HG03521 (cell line): ENCODE results near the gene TMEM185B.
"Not testable (repeated sequence)": the region's sequence is repeated elsewhere in the genome, so short reads cannot be mapped to it uniquely, and the experiment has no call there.

Experiments
- ATAC-seq: cut with Tn5 transposase; IDR thresholded peaks from one replicate; pipeline ENCODE4 v1.9.1; 2021; ENCODE audit warnings: mild to moderate bottlenecking, moderate library complexity; ENCODE audit not compliant: unreplicated experiment

Gene TMEM185B

DNA sequence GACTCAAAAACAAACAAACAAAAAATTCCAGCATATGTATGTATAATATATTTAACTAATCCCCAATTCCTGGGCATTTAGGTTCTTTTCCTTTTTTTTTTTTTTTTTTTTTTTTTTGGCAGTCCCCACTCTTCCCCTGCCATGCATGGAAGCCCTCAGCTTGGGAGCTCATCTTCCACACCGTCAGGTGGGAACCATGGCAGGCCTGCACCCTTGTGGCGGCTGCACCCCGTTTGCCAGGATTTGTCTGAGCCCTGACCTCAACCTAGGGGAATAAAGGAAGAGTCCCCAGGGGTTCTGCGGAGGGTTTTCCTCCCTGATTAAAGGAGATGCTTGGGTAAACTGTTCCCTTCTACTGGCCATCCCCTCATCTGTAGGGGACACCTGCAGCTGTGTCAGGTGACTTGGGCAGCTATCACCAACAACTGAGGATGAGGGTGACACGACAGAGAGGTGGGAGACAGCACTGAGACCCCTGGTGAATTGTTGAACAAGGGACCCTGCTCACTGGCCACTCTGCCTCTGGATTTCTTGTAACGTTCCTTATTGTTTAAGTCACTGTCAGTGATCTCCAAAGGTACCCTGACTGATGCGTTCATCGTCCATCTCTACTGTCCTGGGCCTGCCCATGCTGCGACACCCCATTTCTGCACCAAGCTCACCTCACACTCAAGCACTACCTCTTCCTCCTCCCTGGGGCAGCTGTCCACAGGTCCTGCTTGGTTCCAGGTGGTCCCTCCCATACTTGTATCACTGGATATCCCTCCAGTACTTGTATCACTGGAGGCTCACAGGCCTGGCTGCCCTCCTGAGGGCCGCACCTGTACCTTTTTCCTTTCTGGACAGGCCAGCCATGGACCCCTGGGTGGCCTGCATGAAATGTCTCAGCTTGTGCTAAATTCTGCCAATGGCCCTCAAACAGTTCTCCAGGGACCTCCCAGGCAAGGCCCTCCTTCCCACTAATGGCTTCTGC, 14.5 kb downstream of the TMEM185B start:
- ATAC-seq = no peak

DNA sequence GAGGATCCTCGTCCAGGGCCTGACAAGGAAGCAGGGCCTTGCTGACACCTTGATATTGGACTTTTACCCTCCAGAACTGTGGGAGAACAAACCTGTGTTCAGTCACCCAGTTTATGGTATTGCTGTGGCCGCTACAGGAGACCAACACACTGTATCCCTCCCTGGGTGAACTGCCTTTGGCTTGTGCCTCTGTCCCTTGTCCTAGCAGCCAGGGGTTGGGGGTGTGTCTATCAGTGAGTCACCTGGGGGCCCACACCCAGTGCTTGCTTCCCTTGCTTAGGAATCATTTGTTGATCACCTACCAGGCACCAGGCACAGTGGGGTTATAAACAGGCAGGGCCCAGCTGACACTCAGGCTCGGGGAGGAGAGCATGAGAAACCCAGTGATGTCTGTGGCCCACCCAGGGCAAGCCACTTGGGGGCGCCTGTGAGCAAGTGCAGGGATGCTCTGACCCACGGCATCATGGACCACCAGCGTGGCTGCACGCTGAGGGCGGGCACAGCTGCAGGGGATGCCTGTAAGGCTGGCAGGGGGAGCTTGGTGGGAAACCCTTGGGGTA, 17.1 kb downstream of the TMEM185B start:
- ATAC-seq = no peak

GRCh38 chr2:120204945-120205670, 18.1 kb downstream of the TMEM185B start:
- ATAC-seq = no peak

- ATAC-seq = no peak
These were observed 18.8 kb downstream of the TMEM185B start for GRCh38 chr2:120204417-120204816.

- ATAC-seq = no peak
These were observed 19.2 kb downstream of the TMEM185B start for GRCh38 chr2:120204022-120204405.

- ATAC-seq = no peak
These were observed 19.8 kb downstream of the TMEM185B start for GRCh38 chr2:120203251-120204021.

- ATAC-seq = not testable (repeated sequence)
These were observed 23.3 kb downstream of the TMEM185B start for GRCh38 chr2:120199817-120200459.

- no peak for ATAC-seq
These were observed 27.6 kb downstream of the TMEM185B start for GRCh38 chr2:120195553-120195952.

DNA sequence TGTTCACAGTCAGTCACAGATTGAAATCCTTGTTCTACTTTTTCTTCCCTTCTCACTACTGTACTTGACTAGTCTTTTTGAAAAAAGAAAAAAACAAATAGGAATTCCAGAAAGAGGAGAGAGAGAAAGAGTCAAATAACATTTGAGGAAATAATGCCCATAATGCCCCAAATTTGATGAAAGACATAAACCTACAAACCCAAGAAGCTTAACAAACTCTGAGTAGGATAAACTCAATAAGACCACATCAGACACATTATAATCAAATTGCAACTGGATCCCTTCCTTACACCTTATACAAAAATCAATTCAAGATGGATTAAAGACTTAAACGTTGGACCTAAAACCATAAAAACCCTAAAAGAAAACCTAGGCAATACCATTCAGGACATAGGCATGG, 30.9 kb downstream of the TMEM185B start:
- no peak for ATAC-seq

GRCh38 chr2:120189189-120189588, 34.0 kb downstream of the TMEM185B start:
- no peak for ATAC-seq

DNA sequence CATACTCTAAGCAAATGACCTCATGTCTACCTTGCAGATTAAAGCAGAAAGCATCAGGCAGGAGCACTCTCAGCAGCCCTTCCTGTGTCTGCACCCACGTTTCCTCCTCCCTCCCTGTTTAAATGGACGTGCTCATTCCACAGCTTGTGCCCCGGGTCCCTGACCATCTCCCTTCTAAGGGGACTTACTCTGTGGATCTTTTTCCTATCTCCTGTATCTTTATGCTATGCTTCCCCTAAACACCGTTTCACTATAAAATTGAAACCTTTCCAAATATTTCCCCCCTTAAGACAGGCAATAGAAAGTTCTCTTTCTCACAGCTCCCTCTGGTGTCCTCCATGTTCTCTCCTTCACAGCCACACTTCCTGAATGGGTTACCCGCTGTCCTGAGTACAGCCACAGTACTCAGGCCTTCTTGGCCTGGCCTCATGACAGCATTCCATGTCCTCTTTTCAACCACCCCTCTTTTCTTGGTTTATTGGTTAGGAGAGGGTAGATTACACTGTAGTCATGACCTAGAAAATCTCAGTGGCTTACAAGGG, 41.1 kb downstream of the TMEM185B start:
- ATAC-seq = no peak

DNA sequence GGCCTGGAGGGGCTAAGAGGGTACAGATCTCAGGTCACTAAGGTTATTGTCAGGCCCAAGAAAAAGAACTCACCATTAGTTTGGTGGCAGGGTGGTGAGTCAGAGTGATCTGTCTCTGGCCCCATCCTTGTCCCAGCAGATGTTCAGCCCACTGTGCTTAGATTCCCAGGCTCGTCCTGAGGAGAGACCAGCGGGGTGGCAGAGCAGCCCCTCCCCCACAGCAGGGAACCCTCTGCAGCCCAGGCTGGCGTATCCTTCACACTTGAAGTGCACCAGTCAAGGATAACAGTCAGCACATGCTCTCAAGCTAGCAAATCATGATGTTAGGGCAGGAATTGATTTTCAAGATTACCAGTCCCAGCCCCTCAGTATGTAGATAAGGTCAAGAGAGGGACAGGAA, 43.1 kb downstream of the TMEM185B start:
- ATAC-seq = no peak

- no peak for ATAC-seq
These were observed 43.8 kb downstream of the TMEM185B start for GRCh38 chr2:120179396-120179795.

- ATAC-seq = no peak
These were observed 45.2 kb downstream of the TMEM185B start for GRCh38 chr2:120177973-120178372.

- ATAC-seq = peak; percentile 94
These were observed 46.1 kb downstream of the TMEM185B start for GRCh38 chr2:120177001-120177621.

DNA sequence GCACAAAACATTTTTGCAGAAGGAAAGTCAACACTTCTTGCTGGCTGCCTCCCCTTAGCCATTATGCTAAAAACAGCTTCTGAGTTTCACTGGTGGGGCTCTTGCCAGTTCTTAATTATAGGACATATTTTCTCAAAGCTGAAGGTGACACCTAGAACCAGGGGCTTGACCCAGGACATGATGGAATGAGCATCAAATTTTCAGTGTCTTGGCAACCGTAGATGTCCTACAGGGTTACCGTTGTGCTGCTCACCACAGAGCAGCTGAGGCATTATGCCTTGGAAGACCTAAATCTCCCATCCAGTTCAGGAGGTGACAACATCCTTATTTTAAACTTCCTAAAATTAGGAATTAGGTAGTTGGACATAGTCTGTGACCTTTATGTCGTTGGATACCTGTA, 46.7 kb downstream of the TMEM185B start:
- ATAC-seq = no peak

- no peak for ATAC-seq
These were observed 48.1 kb downstream of the TMEM185B start for GRCh38 chr2:120174963-120175581.
